Suppressor macrophage treated with lipopolysaccharide for 1 hour (primary cell): ENCODE data around the gene RUSC2.

Experiments
- DNase-seq, 3 donors: peaks; one replicate each; pipeline ENCODE4 v3.0.0-alpha.2; 2020 to 2022

The RUSC2 gene

GRCh38 chr9:35526087-35526801, 36.3 kb downstream of the RUSC2 start:
- DNase-seq = no peak

GRCh38 chr9:35529161-35529823, 39.4 kb downstream of the RUSC2 start:
- DNase-seq = peak; percentile 69 to 71 (median 71)

GRCh38 chr9:35533398-35533797, 43.5 kb downstream of the RUSC2 start:
- peak in 1 of 3 donors; percentile 30 for DNase-seq

- DNase-seq = peak in 2 of 3 donors; percentile 33 to 38
These were observed 45.0 kb downstream of the RUSC2 start for GRCh38 chr9:35534921-35535320.

GRCh38 chr9:35537913-35538312, 48.0 kb downstream of the RUSC2 start:
- DNase-seq = no peak

- peak; percentile 64 to 77 (median 72) for DNase-seq
These were observed 48.7 kb downstream of the RUSC2 start for GRCh38 chr9:35538361-35539234.
